H9 (cell line): Measurements from ENCODE around the gene GMPR. TPM values are rescaled to one million over a fixed set of nuclear protein-coding genes. Genes with fewer than 3 reads are reported as not detected.

Experiments used
- DNase-seq: peaks from one replicate; pipeline ENCODE4 v3.0.0-alpha.2; 2017
- H2AFZ ChIP-seq: one replicate; pipeline ENCODE4 v1.6.1; 2013; ENCODE audit warnings: mild to moderate bottlenecking, low read length, control low read depth, moderate library complexity
- H2AK5ac ChIP-seq: 2 replicates; pipeline ENCODE4 v1.6.1; 2013; ENCODE audit warnings: low read length, control low read depth, mixed read lengths; ENCODE audit not compliant: insufficient read length
- H2BK120ac ChIP-seq: one replicate; pipeline ENCODE4 v1.6.1; 2013; ENCODE audit warnings: low read depth, mild to moderate bottlenecking, low read length, control low read depth, inconsistent platforms; ENCODE audit not compliant: poor library complexity, severe bottlenecking
- H2BK12ac ChIP-seq: 2 replicates; pipeline ENCODE4 v1.6.1; 2013; ENCODE audit warnings: low read length, control low read depth, mixed read lengths, low read depth; ENCODE audit not compliant: insufficient read length
- H2BK15ac ChIP-seq: 2 replicates; pipeline ENCODE4 v1.6.1; 2013; ENCODE audit warnings: low read depth, low read length, control low read depth
- H2BK20ac ChIP-seq: one replicate; pipeline ENCODE4 v1.6.1; 2013; ENCODE audit warnings: low read depth, mild to moderate bottlenecking, low read length, control low read depth, inconsistent platforms; ENCODE audit not compliant: poor library complexity, severe bottlenecking
- H2BK5ac ChIP-seq: 2 replicates; pipeline ENCODE4 v1.6.1; 2013; ENCODE audit warnings: low read length, control low read depth, mixed read lengths; ENCODE audit not compliant: insufficient read length
- H3K14ac ChIP-seq: 2 replicates; pipeline ENCODE4 v1.6.1; 2013; ENCODE audit warnings: low read length, control low read depth; ENCODE audit not compliant: insufficient read depth
- H3K18ac ChIP-seq: 2 replicates; pipeline ENCODE4 v1.6.1; 2013; ENCODE audit warnings: low read depth, mild to moderate bottlenecking, mixed read lengths, low read length, control low read depth; ENCODE audit not compliant: insufficient read length
- H3K23ac ChIP-seq: 2 replicates; pipeline ENCODE4 v1.6.1; 2013; ENCODE audit warnings: low read length, control low read depth, mixed read lengths, low read depth; ENCODE audit not compliant: insufficient read length
- H3K23me2 ChIP-seq: 2 replicates; pipeline ENCODE4 v1.6.1; 2013; ENCODE audit warnings: low read depth, mild to moderate bottlenecking, mixed read lengths, low read length, control low read depth; ENCODE audit not compliant: insufficient read length, poor library complexity, severe bottlenecking
- H3K27ac ChIP-seq: 2 replicates; pipeline ENCODE4 v1.5.1; 2013; ENCODE audit warnings: low read length, control low read depth, mixed read lengths, low read depth; ENCODE audit not compliant: insufficient read length
- H3K27me3 ChIP-seq: 2 replicates; pipeline ENCODE4 v1.6.1; 2013; ENCODE audit warnings: low read length, control low read depth, inconsistent platforms; ENCODE audit not compliant: insufficient read depth
- H3K4ac ChIP-seq: 2 replicates; pipeline ENCODE4 v1.6.1; 2013; ENCODE audit warnings: low read depth, mild to moderate bottlenecking, control low read depth, inconsistent platforms, low read length, moderate library complexity
- H3K4me1 ChIP-seq: 2 replicates; pipeline ENCODE4 v1.6.1; 2013; ENCODE audit warnings: low read length, control low read depth, inconsistent platforms; ENCODE audit not compliant: insufficient read depth
- H3K4me2 ChIP-seq: 2 replicates; pipeline ENCODE4 v1.6.1; 2013; ENCODE audit warnings: low read length, control low read depth, mixed read lengths; ENCODE audit not compliant: insufficient read length, insufficient read depth
- H3K56ac ChIP-seq: 2 replicates; pipeline ENCODE4 v1.6.1; 2013; ENCODE audit warnings: low read depth, mild to moderate bottlenecking, mixed read lengths, low read length, control low read depth; ENCODE audit not compliant: insufficient read length
- H3K79me1 ChIP-seq: 2 replicates; pipeline ENCODE4 v1.6.1; 2013; ENCODE audit warnings: low read depth, mild to moderate bottlenecking, moderate library complexity, low read length, control low read depth, inconsistent platforms; ENCODE audit not compliant: insufficient read depth, poor library complexity, severe bottlenecking
- H3K79me2 ChIP-seq: 2 replicates; pipeline ENCODE4 v1.6.1; 2013; ENCODE audit warnings: low read length, control low read depth, inconsistent platforms; ENCODE audit not compliant: insufficient read depth
- H3K9ac ChIP-seq: 2 replicates; pipeline ENCODE4 v1.6.1; 2013; ENCODE audit warnings: low read length, control low read depth, mixed read lengths; ENCODE audit not compliant: insufficient read length; ENCODE audit errors: extremely low read depth
- H3K9me3 ChIP-seq: one replicate; pipeline ENCODE4 v1.6.1; 2013; ENCODE audit warnings: low read depth, low read length, inconsistent platforms; ENCODE audit not compliant: control insufficient read depth
- H3T11ph ChIP-seq: one replicate; pipeline ENCODE4 v1.6.1; 2013; ENCODE audit warnings: mild to moderate bottlenecking, low read length, control low read depth, inconsistent platforms
- H4K20me1 ChIP-seq: one replicate; pipeline ENCODE4 v1.6.1; 2013; ENCODE audit not compliant: control insufficient read depth, insufficient read length, insufficient read depth
- H4K5ac ChIP-seq: 2 replicates; pipeline ENCODE4 v1.6.1; 2013; ENCODE audit warnings: low read depth, mild to moderate bottlenecking, mixed read lengths, low read length, control low read depth; ENCODE audit not compliant: insufficient read length
- H4K8ac ChIP-seq: replicated peaks from 2 replicates; pipeline ENCODE4 v1.6.1; 2013; ENCODE audit warnings: low read length, control low read depth, mixed read lengths, low read depth; ENCODE audit not compliant: insufficient read length
- H4K91ac ChIP-seq: 2 replicates; pipeline ENCODE4 v1.6.1; 2013; ENCODE audit warnings: low read depth, mild to moderate bottlenecking, moderate library complexity, mixed read lengths, low read length, control low read depth; ENCODE audit not compliant: insufficient read length
- H3K27ac Mint-ChIP-seq, 3 experiments: 2 replicates in 2 of 3; 3 replicates in 1 of 3; pipeline ENCODE4 v1.8.0; 2020 to 2021; ENCODE audit warnings: mixed read lengths in 3 of 3, mild to moderate bottlenecking in 1 of 3, moderate library complexity in 1 of 3
- H3K27me3 Mint-ChIP-seq: 2 replicates; pipeline ENCODE4 v1.8.0; 2021; ENCODE audit warnings: low read depth, mild to moderate bottlenecking, moderate library complexity, mixed read lengths
- H3K36me3 Mint-ChIP-seq, 3 experiments: 2 replicates in 2 of 3; 3 replicates in 1 of 3; pipeline ENCODE4 v1.8.0; 2020 to 2021; ENCODE audit warnings: low read depth in 3 of 3, mixed read lengths in 3 of 3; ENCODE audit not compliant: insufficient read depth in 1 of 3
- H3K4me1 Mint-ChIP-seq, 2 experiments: 2 replicates each; pipeline ENCODE4 v1.8.0; 2020; ENCODE audit warnings: mixed read lengths in 2 of 2
- H3K4me3 Mint-ChIP-seq, 2 experiments: 2 replicates in 1 of 2; 3 replicates in 1 of 2; pipeline ENCODE4 v1.8.0; 2020 to 2021; ENCODE audit warnings: mild to moderate bottlenecking in 2 of 2, mixed read lengths in 2 of 2, moderate library complexity in 1 of 2
- H3K9me3 Mint-ChIP-seq, 2 experiments: 2 replicates in 1 of 2; 3 replicates in 1 of 2; pipeline ENCODE4 v1.8.0; 2020; ENCODE audit warnings: mild to moderate bottlenecking in 2 of 2, mixed read lengths in 2 of 2, moderate library complexity in 1 of 2
- WGBS: extraction: QIAGEN DNeasy Blood & Tissue Kit; methylation state at CpG from one replicate; pipeline ENCODE4 v1.1.7; 2013; ENCODE audit warnings: missing lambda C conversion rate, low lambda C conversion rate, mixed read lengths; ENCODE audit not compliant: insufficient read length; ENCODE audit errors: extremely low coverage; 5-methylcytosine and 5-hydroxymethylcytosine counted together
- total RNA-seq: library from RNA; stranded (reverse); gene quantifications from 2 replicates; pipeline ENCODE4 v1.2.1, GENCODE V29; 2021
- TF ChIP-seq, protein P1 (sequence below): fragments of 200-600 bp; sonication (generic); conservative IDR thresholded peaks from 3 replicates; pipeline ENCODE4 v1.8.0; 2021; ENCODE audit warnings: antibody characterized with exemption, mild to moderate bottlenecking

Gene GMPR
- total RNA-seq, 1 experiment from 2014 or later = 0.70 TPM

DNA sequence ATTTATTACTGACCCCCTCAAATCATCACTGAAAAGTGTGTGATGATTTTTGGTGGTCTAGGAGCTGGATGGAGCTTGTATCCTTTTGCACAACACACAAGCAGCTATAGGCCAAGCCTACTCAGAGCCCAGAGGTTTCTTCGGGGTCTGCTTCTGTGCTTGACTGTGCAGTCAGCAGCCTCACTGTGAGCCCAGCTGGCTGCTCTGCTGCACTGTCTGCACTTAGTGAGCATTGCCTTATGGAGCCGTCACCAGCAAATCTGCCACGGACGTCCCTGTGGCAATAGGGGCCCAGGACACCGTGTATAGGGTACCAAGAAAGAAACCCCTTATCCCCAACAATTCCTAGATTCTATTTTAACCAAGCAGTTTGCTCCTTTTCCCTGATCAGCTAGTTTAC lies 38.6 kb upstream of the GMPR start:
- H3K4me3 Mint-ChIP-seq = no peak overlapping the region
- H2BK5ac ChIP-seq = no peak overlapping the region
- H2AK5ac ChIP-seq = no peak overlapping the region
- TF ChIP-seq, protein P1, sequence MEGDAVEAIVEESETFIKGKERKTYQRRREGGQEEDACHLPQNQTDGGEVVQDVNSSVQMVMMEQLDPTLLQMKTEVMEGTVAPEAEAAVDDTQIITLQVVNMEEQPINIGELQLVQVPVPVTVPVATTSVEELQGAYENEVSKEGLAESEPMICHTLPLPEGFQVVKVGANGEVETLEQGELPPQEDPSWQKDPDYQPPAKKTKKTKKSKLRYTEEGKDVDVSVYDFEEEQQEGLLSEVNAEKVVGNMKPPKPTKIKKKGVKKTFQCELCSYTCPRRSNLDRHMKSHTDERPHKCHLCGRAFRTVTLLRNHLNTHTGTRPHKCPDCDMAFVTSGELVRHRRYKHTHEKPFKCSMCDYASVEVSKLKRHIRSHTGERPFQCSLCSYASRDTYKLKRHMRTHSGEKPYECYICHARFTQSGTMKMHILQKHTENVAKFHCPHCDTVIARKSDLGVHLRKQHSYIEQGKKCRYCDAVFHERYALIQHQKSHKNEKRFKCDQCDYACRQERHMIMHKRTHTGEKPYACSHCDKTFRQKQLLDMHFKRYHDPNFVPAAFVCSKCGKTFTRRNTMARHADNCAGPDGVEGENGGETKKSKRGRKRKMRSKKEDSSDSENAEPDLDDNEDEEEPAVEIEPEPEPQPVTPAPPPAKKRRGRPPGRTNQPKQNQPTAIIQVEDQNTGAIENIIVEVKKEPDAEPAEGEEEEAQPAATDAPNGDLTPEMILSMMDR = no peak
- no peak overlapping the region for H3K4ac ChIP-seq
- peaks cover 10 to 13% of the 10 kb centered on the region in 2 experiments for H3K4me1 Mint-ChIP-seq
- H3K4me1 ChIP-seq = no peaks in the 10 kb centered on the region
- no peaks in the 10 kb centered on the region for H3K36me3 Mint-ChIP-seq
- H3K9me3 Mint-ChIP-seq = no peaks in the 10 kb centered on the region; a peak in 1 of 5 replicates
- no peaks in the 10 kb centered on the region for H3K79me2 ChIP-seq
- no peak overlapping the region for H3T11ph ChIP-seq
- H3K27me3 ChIP-seq = no peaks in the 10 kb centered on the region
- no peak overlapping the region for H4K5ac ChIP-seq
- H3K18ac ChIP-seq = no peak overlapping the region
- no peaks in the 10 kb centered on the region for H4K20me1 ChIP-seq
- H3K9ac ChIP-seq = no peak overlapping the region
- no peaks in the 10 kb centered on the region for H3K79me1 ChIP-seq
- H2BK120ac ChIP-seq = no peak overlapping the region
- H2BK12ac ChIP-seq = no peak overlapping the region
- no peak overlapping the region for H3K14ac ChIP-seq
- no CpG with 5 or more reads among the region's 5 CpGs for WGBS
- no peak overlapping the region for H3K27ac Mint-ChIP-seq
- H4K8ac ChIP-seq = no peak overlapping the region
- H2BK15ac ChIP-seq = no peak overlapping the region
- no peak overlapping the region for H3K23ac ChIP-seq
- no peak overlapping the region for H3K27ac ChIP-seq
- H3K23me2 ChIP-seq = no peaks in the 10 kb centered on the region
- H3K9me3 ChIP-seq = no peaks in the 10 kb centered on the region
- no peak overlapping the region for H2AFZ ChIP-seq
- no peak overlapping the region for H2BK20ac ChIP-seq
- no peak overlapping the region for H3K56ac ChIP-seq
- no peak for DNase-seq
- 0 out of 2 replicates have a peak, but pooled peaks cover 2% of the 10 kb centered on the region for H3K27me3 Mint-ChIP-seq
- no peak overlapping the region for H4K91ac ChIP-seq
- no peak overlapping the region for H3K4me2 ChIP-seq
